SJCRH30 (cell line): ENCODE measurements around the gene RNU2-1. TPM values are rescaled to one million over a fixed set of nuclear protein-coding genes. Genes with fewer than 3 reads are reported as not detected.
"Not testable (repeated sequence)": the region's sequence is repeated elsewhere in the genome, so short reads cannot be mapped to it uniquely, and the experiment has no call there.

Experiments
- DNase-seq, 2 experiments: peaks; one replicate each; pipeline ENCODE4 v3.0.0-alpha.2; 2015 to 2020
- H3K27ac ChIP-seq: fragments of 250-450 bp; sonication (Bioruptor Pico); 2 replicates; pipeline ENCODE4 v1.5.1; 2020; ENCODE audit warnings: mild to moderate bottlenecking, moderate library complexity
- H3K27me3 ChIP-seq: fragments of 250-450 bp; sonication (Bioruptor Pico); 2 replicates; pipeline ENCODE4 v1.5.1; 2020; ENCODE audit warnings: mild to moderate bottlenecking, moderate library complexity
- H3K36me3 ChIP-seq: fragments of 250-450 bp; sonication (Bioruptor Pico); 2 replicates; pipeline ENCODE4 v1.5.1; 2020; ENCODE audit warnings: mild to moderate bottlenecking, moderate library complexity
- H3K4me1 ChIP-seq: fragments of 250-450 bp; sonication (Bioruptor Pico); 2 replicates; pipeline ENCODE4 v1.5.1; 2020; ENCODE audit warnings: mild to moderate bottlenecking, moderate library complexity
- H3K4me3 ChIP-seq: fragments of 250-450 bp; sonication (Bioruptor Pico); 2 replicates; pipeline ENCODE4 v1.5.1; 2020; ENCODE audit warnings: mild to moderate bottlenecking, moderate library complexity
- H3K9me3 ChIP-seq: fragments of 250-450 bp; sonication (Bioruptor Pico); replicated peaks from 2 replicates; pipeline ENCODE4 v1.5.1; 2020; ENCODE audit warnings: mild to moderate bottlenecking, moderate library complexity
- total RNA-seq: library from RNA; depleted of rRNA; stranded (reverse); fragments of >200 nt; shearing (Covaris generic); gene quantifications from 2 replicates; pipeline ENCODE4 v1.2.3, GENCODE V29; 2014; rRNA removed

RNU2-1 gene
- total RNA-seq, 1 experiment from 2014 or later: not detected

DNA sequence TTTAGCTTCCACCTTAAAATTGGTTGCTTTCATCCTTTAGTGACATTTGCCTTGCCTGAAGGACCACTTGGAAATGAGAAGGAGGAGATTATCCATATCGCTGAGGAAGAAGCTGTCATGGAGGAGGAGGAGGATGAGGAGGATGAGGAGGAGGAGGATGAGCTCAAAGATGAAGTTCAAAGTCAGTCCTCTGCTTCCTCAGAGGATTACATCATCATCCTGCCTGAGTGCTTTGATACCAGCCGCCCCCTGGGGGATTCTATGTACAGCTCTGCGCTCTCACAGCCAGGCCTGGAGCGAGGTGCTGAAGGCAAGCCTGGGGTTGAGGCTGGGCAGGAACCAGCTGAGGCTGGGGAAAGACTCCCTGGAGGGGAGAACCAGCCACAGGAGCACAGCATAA lies 33.6 kb downstream of the RNU2-1 start:
- no peak overlapping the region for H3K4me3 ChIP-seq
- H3K27me3 ChIP-seq: no peaks in the 10 kb centered on the region
- peaks cover 31% of the 10 kb centered on the region for H3K36me3 ChIP-seq
- H3K27ac ChIP-seq: no peak overlapping the region
- no peaks in the 10 kb centered on the region for H3K4me1 ChIP-seq
- DNase-seq: no peak
- H3K9me3 ChIP-seq: no peaks in the 10 kb centered on the region

DNA sequence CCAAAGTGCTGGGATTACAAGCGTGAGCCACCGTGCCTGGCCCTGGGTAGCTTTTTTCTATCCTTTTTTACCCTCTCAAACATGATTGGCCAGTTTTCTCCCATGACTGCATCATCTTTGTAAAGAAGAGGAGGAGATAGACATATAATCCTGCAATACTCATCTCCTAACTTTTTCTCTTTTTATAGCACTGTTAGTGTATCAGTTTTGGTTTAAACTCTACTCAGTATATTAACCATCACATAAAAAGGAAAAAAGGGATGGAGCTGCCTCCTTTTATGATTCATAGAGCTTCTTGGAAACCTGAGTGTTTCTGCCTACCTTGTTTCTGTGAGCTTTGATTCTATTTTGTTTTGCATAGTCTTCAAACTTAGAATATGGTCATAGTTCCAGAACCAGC lies 34.1 kb downstream of the RNU2-1 start:
- no peaks in the 10 kb centered on the region for H3K9me3 ChIP-seq
- no peaks in the 10 kb centered on the region for H3K27me3 ChIP-seq
- H3K4me1 ChIP-seq: no peaks in the 10 kb centered on the region
- peaks cover 36% of the 10 kb centered on the region for H3K36me3 ChIP-seq
- no peak overlapping the region for H3K4me3 ChIP-seq
- no peak for DNase-seq
- no peak overlapping the region for H3K27ac ChIP-seq

DNA sequence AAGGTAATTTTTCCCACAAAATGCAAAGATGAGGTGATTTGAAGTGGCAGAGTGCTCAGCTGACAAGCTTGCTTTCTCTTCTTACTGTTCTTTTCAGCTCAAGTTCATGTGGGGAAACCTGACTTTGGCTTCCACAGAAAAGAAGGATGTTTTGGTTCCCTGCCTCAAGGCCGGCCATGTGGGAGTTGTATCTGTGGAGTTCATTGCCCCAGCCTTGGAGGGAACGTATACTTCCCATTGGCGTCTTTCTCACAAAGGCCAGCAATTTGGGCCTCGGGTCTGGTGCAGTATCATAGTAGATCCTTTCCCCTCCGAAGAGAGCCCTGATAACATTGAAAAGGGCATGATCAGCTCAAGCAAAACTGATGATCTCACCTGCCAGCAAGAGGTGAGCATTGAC lies 40.5 kb downstream of the RNU2-1 start:
- H3K4me1 ChIP-seq: no peaks in the 10 kb centered on the region

DNA sequence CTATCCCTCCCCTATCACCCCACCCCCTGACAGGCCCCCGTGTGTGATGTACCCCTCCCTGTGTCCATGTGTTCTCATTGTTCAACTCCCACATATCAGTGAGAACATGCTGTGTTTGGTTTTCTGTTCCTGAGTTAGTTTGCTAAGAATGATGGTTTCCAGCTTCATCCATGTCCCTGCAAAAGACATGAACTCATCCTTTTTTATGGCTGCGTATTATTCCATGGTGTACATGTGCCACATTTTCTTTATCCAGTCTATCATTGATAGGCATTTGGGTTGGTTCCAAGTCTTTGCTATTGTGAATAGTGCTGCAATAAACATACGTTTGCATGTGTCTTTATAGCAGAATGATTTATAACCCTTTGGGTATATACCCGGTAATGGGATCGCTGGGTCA lies 47.1 kb downstream of the RNU2-1 start:
- not testable (repeated sequence) for H3K4me3 ChIP-seq, H3K9me3 ChIP-seq, H3K27ac ChIP-seq, DNase-seq, H3K4me1 ChIP-seq, H3K27me3 ChIP-seq
- peaks cover 30% of the 10 kb centered on the region for H3K36me3 ChIP-seq

More for the DNA sequence above, 40.5 kb downstream of the RNU2-1 start:
- Histone ChIP-seq H3K9me3 (no peaks in the 10 kb centered on the region), H3K27me3 (no peaks in the 10 kb centered on the region), H3K4me3 (no peak overlapping the region), H3K36me3 (peaks cover 51% of the 10 kb centered on the region), H3K27ac (no peak overlapping the region)
- DNase-seq: no peak

DNA sequence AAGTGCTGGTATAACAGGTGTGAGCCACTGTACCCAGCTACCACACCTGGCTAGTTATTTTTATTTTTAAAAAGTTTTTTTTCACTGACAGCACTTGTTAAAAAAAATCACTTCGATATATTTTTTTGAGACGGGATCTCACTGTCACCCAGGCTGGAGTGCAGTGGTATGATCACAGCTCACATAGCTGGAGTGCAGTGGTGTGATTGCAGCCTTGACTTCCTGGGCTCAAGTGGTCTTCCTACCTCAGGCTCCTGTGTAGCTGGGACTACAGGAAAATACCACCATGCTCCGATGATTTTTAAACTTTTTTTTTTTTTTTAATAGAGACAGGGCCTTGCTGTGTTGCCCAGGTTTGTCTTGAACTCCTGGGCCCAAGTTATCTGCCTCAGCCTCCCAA lies 49.9 kb downstream of the RNU2-1 start:
- Histone ChIP-seq H3K9me3 (no peaks in the 10 kb centered on the region), H3K27ac (no peak overlapping the region), H3K36me3 (peaks cover 12% of the 10 kb centered on the region), H3K27me3 (no peaks in the 10 kb centered on the region), H3K4me1 (no peaks in the 10 kb centered on the region), H3K4me3 (no peak overlapping the region)
- DNase-seq: no peak

Other genes starting within 250 kb of the RNU2-1 start
- gene RPL27, start 235.6 kb downstream of the RNU2-1 start, total RNA-seq: 3,033 and 3,236 TPM in 2 replicates
- gene IFI35, start 227.2 kb downstream of the RNU2-1 start, total RNA-seq: 0.33 TPM in 1 of 2 replicates, not detected in the other
- 32.5 and 34.9 TPM in 2 replicates for gene VAT1, start 211.6 kb downstream of the RNU2-1 start, total RNA-seq
- gene RND2, start 208.7 kb downstream of the RNU2-1 start, total RNA-seq: 0.68 and 0.79 TPM in 2 replicates
- 60.1 and 65.3 TPM in 2 replicates for gene BRCA1, start 108.6 kb downstream of the RNU2-1 start, total RNA-seq
- gene NBR1, start 62.8 kb downstream of the RNU2-1 start, total RNA-seq: 36.8 and 40.3 TPM in 2 replicates
- gene TMEM106A, start 22.1 kb downstream of the RNU2-1 start, total RNA-seq: 0.63 and 2.0 TPM in 2 replicates
- gene CCDC200, start 5.4 kb downstream of the RNU2-1 start, total RNA-seq: not detected in 2 replicates
- gene ARL4D, start 165.0 kb upstream of the RNU2-1 start, total RNA-seq: 5.3 and 5.4 TPM in 2 replicates
- gene DHX8, start 250.0 kb upstream of the RNU2-1 start, total RNA-seq: 54.3 and 56.2 TPM in 2 replicates